Colonic mucosa (tissue), 4 donors: ENCODE results near the gene TRIM4. TPM values are rescaled to one million over a fixed set of nuclear protein-coding genes. Genes with fewer than 3 reads are reported as not detected.
"Not testable (repeated sequence)": the region's sequence is repeated elsewhere in the genome, so short reads cannot be mapped to it uniquely, and the experiment has no call there.

Source experiments
- DNase-seq: peaks from one replicate; pipeline ENCODE4 v3.0.0-alpha.2; 2020
- H3K27ac ChIP-seq: fragments of 200-600 bp; one replicate; pipeline ENCODE4 v1.8.0; 2021
- H3K27me3 ChIP-seq: fragments of 200-600 bp; one replicate; pipeline ENCODE4 v1.8.0; 2021
- H3K36me3 ChIP-seq: fragments of 200-600 bp; one replicate; pipeline ENCODE4 v1.8.0; 2021
- H3K4me1 ChIP-seq: fragments of 200-600 bp; one replicate; pipeline ENCODE4 v1.8.0; 2021; ENCODE audit warnings: mild to moderate bottlenecking
- H3K4me3 ChIP-seq: fragments of 200-600 bp; one replicate; pipeline ENCODE4 v1.8.0; 2021
- H3K9ac ChIP-seq, 2 donors: one replicate each; pipeline ENCODE4 v1.7.0; 2013; ENCODE audit warnings: control low read depth in 2 of 2, low read depth in 2 of 2, low read length in 2 of 2
- H3K9me3 ChIP-seq: fragments of 200-600 bp; one replicate; pipeline ENCODE4 v1.8.0; 2021
- intact Hi-C: fragments of 100-400 bp; cut with DNase I; formaldehyde crosslinking; loops from one replicate; pipeline ENCODE4 v1.14.1; 2022
- total RNA-seq, 2 donors: library from RNA; stranded (reverse); fragmentation: NEBNext Ultra II Directional in 1 of 2; extraction: Animal tissue kit (Norgen Biotek cat#: 25700) in 1 of 2; gene quantifications; one replicate each; pipeline ENCODE4 v1.2.1, GENCODE V29; 2021
- TF ChIP-seq, protein P1 (sequence below): fragments of 200-600 bp; IDR thresholded peaks from one replicate; pipeline ENCODE4 v1.8.0; 2022; ENCODE audit warnings: antibody characterized with exemption, mild to moderate bottlenecking
- donor health status: healthy.
- donor health status: DM: no; HTN: no; CAD: no.
- donor health status: DM: no; HTN: no; CAD: no.

Gene TRIM4
- total RNA-seq, 2 donors from 2014 or later: 23.8 to 23.9 TPM

GRCh38 chr7:99949645-99950228 is 30.4 kb upstream of the TRIM4 start:
- Histone ChIP-seq H3K9me3 (no peaks in the 10 kb centered on the region), H3K27ac (no peak overlapping the region), H3K27me3 (no peaks in the 10 kb centered on the region), H3K9ac (no peak overlapping the region), H3K36me3 (no peaks in the 10 kb centered on the region), H3K4me3 (no peak overlapping the region), H3K4me1 (no peaks in the 10 kb centered on the region)
- intact Hi-C loops: no loop called here
- no peak for DNase-seq
- TF ChIP-seq, protein P1, sequence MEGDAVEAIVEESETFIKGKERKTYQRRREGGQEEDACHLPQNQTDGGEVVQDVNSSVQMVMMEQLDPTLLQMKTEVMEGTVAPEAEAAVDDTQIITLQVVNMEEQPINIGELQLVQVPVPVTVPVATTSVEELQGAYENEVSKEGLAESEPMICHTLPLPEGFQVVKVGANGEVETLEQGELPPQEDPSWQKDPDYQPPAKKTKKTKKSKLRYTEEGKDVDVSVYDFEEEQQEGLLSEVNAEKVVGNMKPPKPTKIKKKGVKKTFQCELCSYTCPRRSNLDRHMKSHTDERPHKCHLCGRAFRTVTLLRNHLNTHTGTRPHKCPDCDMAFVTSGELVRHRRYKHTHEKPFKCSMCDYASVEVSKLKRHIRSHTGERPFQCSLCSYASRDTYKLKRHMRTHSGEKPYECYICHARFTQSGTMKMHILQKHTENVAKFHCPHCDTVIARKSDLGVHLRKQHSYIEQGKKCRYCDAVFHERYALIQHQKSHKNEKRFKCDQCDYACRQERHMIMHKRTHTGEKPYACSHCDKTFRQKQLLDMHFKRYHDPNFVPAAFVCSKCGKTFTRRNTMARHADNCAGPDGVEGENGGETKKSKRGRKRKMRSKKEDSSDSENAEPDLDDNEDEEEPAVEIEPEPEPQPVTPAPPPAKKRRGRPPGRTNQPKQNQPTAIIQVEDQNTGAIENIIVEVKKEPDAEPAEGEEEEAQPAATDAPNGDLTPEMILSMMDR: no peak

DNA sequence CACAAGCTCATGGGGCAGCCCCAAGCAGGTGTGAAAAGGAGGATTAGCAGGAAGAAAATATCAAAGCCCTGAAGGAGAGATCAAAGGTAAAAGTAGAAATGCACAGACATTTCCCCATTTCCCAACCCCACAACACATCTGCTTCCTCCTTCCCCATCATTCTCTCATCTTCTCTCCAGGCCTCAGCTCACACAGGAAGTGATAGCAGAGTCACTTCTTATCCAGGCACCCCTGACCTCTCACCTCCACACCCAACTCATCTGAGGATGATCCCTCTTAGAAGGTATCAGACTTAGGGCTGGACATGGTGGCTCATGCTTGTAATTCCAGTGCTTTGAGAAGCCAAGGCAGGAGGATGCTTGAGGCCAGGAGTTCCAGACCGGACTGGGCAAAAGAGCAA is 28.3 kb upstream of the TRIM4 start:
- no peak for DNase-seq
- no peaks in the 10 kb centered on the region for H3K4me1 ChIP-seq
- TF ChIP-seq, protein P1: no peak
- no peak overlapping the region for H3K27ac ChIP-seq
- no peaks in the 10 kb centered on the region for H3K9me3 ChIP-seq
- H3K27me3 ChIP-seq: no peaks in the 10 kb centered on the region
- intact Hi-C loops: no loop called here
- no peaks in the 10 kb centered on the region for H3K36me3 ChIP-seq
- no peak overlapping the region for H3K9ac ChIP-seq
- H3K4me3 ChIP-seq: no peak overlapping the region

DNA sequence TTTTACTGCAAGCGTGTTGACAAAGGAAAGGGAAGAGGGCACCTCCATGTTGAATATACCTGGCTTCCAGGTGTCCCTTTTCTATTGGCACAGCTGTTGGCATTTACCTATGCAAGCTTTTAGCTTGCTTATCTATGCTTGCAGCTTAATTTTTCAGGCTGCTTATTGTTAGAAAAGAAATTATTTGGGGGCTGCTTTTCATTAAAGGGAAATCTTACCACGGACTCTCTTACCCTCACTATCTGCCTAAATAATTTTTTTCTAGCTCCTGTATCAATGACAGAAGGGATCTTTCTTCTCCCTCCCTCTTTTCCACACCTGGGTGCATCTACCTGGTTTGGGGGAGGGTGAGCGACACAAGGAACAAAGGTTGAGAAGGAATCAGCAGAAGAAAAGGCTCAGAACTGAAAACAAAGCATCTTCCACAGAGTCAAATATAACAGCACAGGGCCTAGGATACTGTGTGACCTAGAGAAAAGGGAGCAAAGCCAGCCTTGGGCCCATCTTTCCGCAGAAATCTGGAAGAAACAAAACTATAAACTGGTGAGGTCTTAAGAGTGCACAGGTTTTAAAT is 25.3 kb upstream of the TRIM4 start:
- Histone ChIP-seq H3K4me1 (no peaks in the 10 kb centered on the region), H3K9me3 (no peaks in the 10 kb centered on the region), H3K4me3 (no peak overlapping the region), H3K9ac (no peak overlapping the region), H3K27me3 (no peaks in the 10 kb centered on the region), H3K36me3 (no peaks in the 10 kb centered on the region), H3K27ac (no peak overlapping the region)
- intact Hi-C loops: no loop called here
- TF ChIP-seq, protein P1: no peak
- no peak for DNase-seq

GRCh38 chr7:99943641-99944496 is 24.5 kb upstream of the TRIM4 start:
- no peaks in the 10 kb centered on the region for H3K36me3 ChIP-seq
- no peak for DNase-seq
- H3K4me1 ChIP-seq: no peaks in the 10 kb centered on the region
- no peak overlapping the region for H3K9ac ChIP-seq
- TF ChIP-seq, protein P1: no peak
- no peak overlapping the region for H3K27ac ChIP-seq
- H3K27me3 ChIP-seq: no peaks in the 10 kb centered on the region
- H3K9me3 ChIP-seq: no peaks in the 10 kb centered on the region
- H3K4me3 ChIP-seq: no peak overlapping the region
- intact Hi-C loops: no loop called here

GRCh38 chr7:99938296-99938695 is 19.0 kb upstream of the TRIM4 start:
- no peak for DNase-seq
- Histone ChIP-seq H3K27me3 (no peaks in the 10 kb centered on the region), H3K36me3 (no peaks in the 10 kb centered on the region), H3K27ac (no peak overlapping the region), H3K4me3 (no peak overlapping the region), H3K4me1 (no peaks in the 10 kb centered on the region), H3K9ac (no peak overlapping the region), H3K9me3 (no peaks in the 10 kb centered on the region)
- TF ChIP-seq, protein P1: no peak
- intact Hi-C loops: no loop called here

DNA sequence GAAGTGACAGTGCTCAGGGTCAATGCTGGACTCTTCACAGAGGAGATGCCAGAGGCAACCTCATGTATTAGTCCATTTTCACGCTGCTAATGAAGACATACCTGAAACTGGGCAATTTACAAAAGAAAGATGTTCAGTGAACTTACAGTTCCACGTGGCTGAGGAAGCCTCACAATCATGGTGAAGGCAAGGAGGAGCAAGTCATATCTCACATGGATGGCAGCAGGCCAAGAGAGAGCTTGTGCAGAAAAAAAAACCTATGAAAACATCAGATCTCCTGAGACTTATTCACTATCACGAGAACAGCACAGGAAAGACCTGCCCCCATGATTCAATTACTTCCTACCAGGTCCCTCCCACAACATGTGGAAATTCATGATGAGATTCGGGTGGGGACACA is 15.7 kb upstream of the TRIM4 start:
- H3K27me3 ChIP-seq, H3K4me3 ChIP-seq, DNase-seq, H3K9ac ChIP-seq, H3K4me1 ChIP-seq, H3K27ac ChIP-seq, H3K36me3 ChIP-seq, intact Hi-C loops, H3K9me3 ChIP-seq: not testable (repeated sequence)
